Neutrophil (primary cell): ENCODE data around the gene UTP20.
"Not testable (repeated sequence)": the region's sequence is repeated elsewhere in the genome, so short reads cannot be mapped to it uniquely, and the experiment has no call there.

Experiments used
- H3K27ac ChIP-seq: fragments of 200-600 bp; sonication (generic); 2 replicates; pipeline ENCODE4 v1.5.1; 2016; ENCODE audit warnings: mild to moderate bottlenecking, moderate library complexity
- H3K27me3 ChIP-seq: fragments of 200-600 bp; sonication (generic); 2 replicates; pipeline ENCODE4 v1.6.0; 2016; ENCODE audit warnings: mild to moderate bottlenecking
- H3K36me3 ChIP-seq: fragments of 200-600 bp; sonication (generic); 2 replicates; pipeline ENCODE4 v1.5.1; 2017
- H3K4me1 ChIP-seq, 2 experiments: fragments of 200-600 bp in 1 of 2; sonication (generic) in 1 of 2; 1 replicate in 1 of 2; 2 replicates in 1 of 2; pipeline versions ENCODE4 v1.5.1 to v1.6.1; 2013 to 2016; ENCODE audit warnings: low read depth in 1 of 2, low read length in 1 of 2, mild to moderate bottlenecking in 1 of 2, moderate library complexity in 1 of 2; ENCODE audit not compliant: control insufficient read depth in 1 of 2, insufficient read depth in 1 of 2
- H3K4me3 ChIP-seq, 2 experiments: fragments of 200-600 bp in 1 of 2; sonication (generic) in 1 of 2; 1 replicate in 1 of 2; 2 replicates in 1 of 2; pipeline ENCODE4 v1.5.1; 2013 to 2016; ENCODE audit warnings: low read depth in 1 of 2, low read length in 1 of 2, mild to moderate bottlenecking in 1 of 2, moderate library complexity in 1 of 2
- H3K9me3 ChIP-seq: fragments of 200-600 bp; sonication (generic); 2 replicates; pipeline ENCODE4 v1.5.1; 2016
- CTCF ChIP-seq: fragments of 200-600 bp; sonication (generic); IDR thresholded peaks from 2 replicates; pipeline ENCODE4 v1.5.1; 2016; ENCODE audit warnings: antibody characterized with exemption

Gene UTP20

GRCh38 chr12:101372431-101372830 is 92.5 kb downstream of the UTP20 start:
- Histone ChIP-seq H3K4me1 (no peaks in the 10 kb centered on the region), H3K27ac (no peak overlapping the region), H3K4me3 (no peak overlapping the region), H3K9me3 (no peaks in the 10 kb centered on the region), H3K36me3 (peaks cover 30% of the 10 kb centered on the region), H3K27me3 (no peaks in the 10 kb centered on the region)
- TF ChIP-seq CTCF, result no peak

GRCh38 chr12:101375573-101375972 is 95.7 kb downstream of the UTP20 start:
- no peaks in the 10 kb centered on the region for H3K9me3 ChIP-seq
- H3K4me1 ChIP-seq, result no peaks in the 10 kb centered on the region
- no peak overlapping the region for H3K4me3 ChIP-seq
- H3K27ac ChIP-seq, result no peak overlapping the region
- peaks cover 24% of the 10 kb centered on the region for H3K36me3 ChIP-seq
- H3K27me3 ChIP-seq, result no peaks in the 10 kb centered on the region
- TF ChIP-seq CTCF, result no peak

- H3K9me3 ChIP-seq, result no peaks in the 10 kb centered on the region
- H3K4me1 ChIP-seq, result no peaks in the 10 kb centered on the region
- peaks cover 25% of the 10 kb centered on the region for H3K36me3 ChIP-seq
- TF ChIP-seq CTCF, result no peak
- no peak overlapping the region for H3K4me3 ChIP-seq
- no peak overlapping the region for H3K27ac ChIP-seq
- H3K27me3 ChIP-seq, result no peaks in the 10 kb centered on the region
Observed at GRCh38 chr12:101379149-101379548, 99.2 kb downstream of the UTP20 start.

GRCh38 chr12:101391181-101391580 is 111.3 kb downstream of the UTP20 start:
- not testable (repeated sequence) for H3K27me3 ChIP-seq, H3K4me3 ChIP-seq, H3K4me1 ChIP-seq, H3K9me3 ChIP-seq, H3K27ac ChIP-seq
- peaks cover 42% of the 10 kb centered on the region for H3K36me3 ChIP-seq

GRCh38 chr12:101407049-101407435 is 127.1 kb downstream of the UTP20 start:
- H3K4me1 ChIP-seq, result peaks cover 13% of the 10 kb centered on the region in 2 experiments
- TF ChIP-seq CTCF, result no peak
- peak overlapping the region; percentile 70 to 75 for H3K4me3 ChIP-seq
- peak overlapping the region; percentile 72 for H3K27ac ChIP-seq
- peaks cover 4% of the 10 kb centered on the region for H3K36me3 ChIP-seq
- H3K9me3 ChIP-seq, result no peaks in the 10 kb centered on the region
- H3K27me3 ChIP-seq, result no peaks in the 10 kb centered on the region

GRCh38 chr12:101407436-101408345 is 127.8 kb downstream of the UTP20 start, which contains the start of gene ARL1:
ARL1 (minus strand) TSS chr12:101407772; CDS start chr12:101407645, 127 bp downstream.
- peak within 1 kb of the TSS; percentile 70 to 75 for H3K4me3 ChIP-seq

GRCh38 chr12:101410169-101410568 is 130.3 kb downstream of the UTP20 start:
- H3K27ac ChIP-seq, H3K27me3 ChIP-seq, H3K4me3 ChIP-seq, H3K9me3 ChIP-seq, H3K36me3 ChIP-seq: not testable (repeated sequence)
- peaks cover 13% of the 10 kb centered on the region in 2 experiments for H3K4me1 ChIP-seq

More at GRCh38 chr12:101407436-101408345, 127.8 kb downstream of the UTP20 start, which contains the start of gene ARL1:
- Histone ChIP-seq H3K27ac (peak within 1 kb of the TSS; percentile 72), H3K9me3 (no peaks in the 10 kb centered on the region), H3K36me3 (no peaks in the 10 kb centered on the region), H3K27me3 (no peaks in the 10 kb centered on the region), H3K4me1 (peaks cover 13% of the 10 kb centered on the region in 2 experiments)
- TF ChIP-seq CTCF, result no peak
